Neuronal stem cell (in vitro differentiated cells): Measurements from ENCODE around the gene CLIP4.

ENCODE experiments used
- DNase-seq: peaks from one replicate; pipeline ENCODE4 v3.0.0-alpha.2; 2013; ENCODE audit warnings: low spot score
- H2AFZ ChIP-seq: one replicate; pipeline ENCODE4 v1.6.1; 2013; ENCODE audit warnings: mild to moderate bottlenecking, low read length, inconsistent platforms
- H2AK5ac ChIP-seq: 2 replicates; pipeline ENCODE4 v1.6.1; 2013; ENCODE audit warnings: low read depth, mild to moderate bottlenecking, inconsistent platforms, low read length, moderate library complexity, mixed read lengths
- H2BK120ac ChIP-seq: 2 replicates; pipeline ENCODE4 v1.6.1; 2013; ENCODE audit warnings: low read depth, mild to moderate bottlenecking, inconsistent platforms, low read length, moderate library complexity, mixed read lengths
- H2BK12ac ChIP-seq: one replicate; pipeline ENCODE4 v1.6.1; 2013; ENCODE audit warnings: low read length, inconsistent platforms
- H2BK15ac ChIP-seq: 2 replicates; pipeline ENCODE4 v1.6.1; 2013; ENCODE audit warnings: mild to moderate bottlenecking, low read length, inconsistent platforms, mixed read lengths
- H2BK5ac ChIP-seq: one replicate; pipeline ENCODE4 v1.6.1; 2013; ENCODE audit warnings: inconsistent platforms, mild to moderate bottlenecking, low read length, moderate library complexity
- H3K14ac ChIP-seq: one replicate; pipeline ENCODE4 v1.6.1; 2013; ENCODE audit warnings: low read length, inconsistent platforms
- H3K18ac ChIP-seq: 2 replicates; pipeline ENCODE4 v1.6.1; 2013; ENCODE audit warnings: low read length, inconsistent platforms
- H3K23ac ChIP-seq: 2 replicates; pipeline ENCODE4 v1.6.1; 2013; ENCODE audit warnings: low read depth, mild to moderate bottlenecking, mixed read lengths, low read length, inconsistent platforms; ENCODE audit not compliant: poor library complexity
- H3K27ac ChIP-seq: replicated peaks from 3 replicates; pipeline ENCODE4 v1.5.1; 2013; ENCODE audit warnings: low read length, inconsistent platforms
- H3K27me3 ChIP-seq, 3 experiments: 2 replicates each; pipeline ENCODE4 v1.6.1; 2013; ENCODE audit warnings: low read length in 3 of 3, mild to moderate bottlenecking in 2 of 3, inconsistent platforms in 1 of 3, low read depth in 1 of 3, mixed read lengths in 1 of 3, moderate library complexity in 1 of 3; ENCODE audit not compliant: control insufficient read depth in 3 of 3, insufficient read depth in 3 of 3
- H3K36me3 ChIP-seq, 2 donors: replicated peaks in 1 of 2; 2 replicates each; pipeline ENCODE4 v1.6.1; 2013; ENCODE audit warnings: low read length in 2 of 2; ENCODE audit not compliant: control insufficient read depth in 2 of 2, insufficient read depth in 2 of 2
- H3K4ac ChIP-seq: 2 replicates; pipeline ENCODE4 v1.6.1; 2013; ENCODE audit warnings: inconsistent platforms, mild to moderate bottlenecking, low read length, moderate library complexity
- H3K4me1 ChIP-seq, 2 donors: 1 replicate in 1 of 2; 2 replicates in 1 of 2; pipeline ENCODE4 v1.6.1; 2013; ENCODE audit warnings: low read length in 2 of 2, low read depth in 1 of 2; ENCODE audit not compliant: control insufficient read depth in 2 of 2, insufficient read depth in 1 of 2
- H3K4me2 ChIP-seq: one replicate; pipeline ENCODE4 v1.6.1; 2013; ENCODE audit warnings: mild to moderate bottlenecking, low read length, inconsistent platforms; ENCODE audit not compliant: insufficient read depth, poor library complexity, severe bottlenecking
- H3K4me3 ChIP-seq, 2 donors: 2 replicates each; pipeline ENCODE4 v1.5.1; 2013; ENCODE audit warnings: low read length in 2 of 2, mild to moderate bottlenecking in 2 of 2, inconsistent platforms in 1 of 2, moderate library complexity in 1 of 2
- H3K79me1 ChIP-seq: one replicate; pipeline ENCODE4 v1.6.1; 2013; ENCODE audit warnings: low read depth, mild to moderate bottlenecking, inconsistent platforms, low read length, moderate library complexity
- H3K9ac ChIP-seq: one replicate; pipeline ENCODE4 v1.6.1; 2013; ENCODE audit warnings: mild to moderate bottlenecking, low read depth, low read length, inconsistent platforms; ENCODE audit not compliant: poor library complexity
- H3K9me3 ChIP-seq, 2 donors: replicated peaks in 1 of 2; 2 replicates each; pipeline versions ENCODE3 to v1.6.1; 2013; ENCODE audit warnings: low read length in 2 of 2, mild to moderate bottlenecking in 2 of 2, inconsistent platforms in 1 of 2, low read depth in 1 of 2, mixed read lengths in 1 of 2, moderate library complexity in 1 of 2; ENCODE audit not compliant: control insufficient read depth in 2 of 2, insufficient read depth in 1 of 2
- H4K8ac ChIP-seq: one replicate; pipeline ENCODE4 v1.6.1; 2013; ENCODE audit warnings: low read depth, mild to moderate bottlenecking, inconsistent platforms, low read length, moderate library complexity
- H4K91ac ChIP-seq: one replicate; pipeline ENCODE4 v1.6.1; 2013; ENCODE audit warnings: low read length, low read depth, mild to moderate bottlenecking, inconsistent platforms; ENCODE audit not compliant: poor library complexity
- WGBS, 2 donors: extraction: QIAGEN DNeasy Blood & Tissue Kit; methylation state at CpG; one replicate each; pipeline ENCODE4 v1.1.7; 2013; ENCODE audit warnings: missing lambda C conversion rate in 2 of 2, mixed read lengths in 1 of 2; ENCODE audit not compliant: insufficient read length in 2 of 2, insufficient replicate concordance in 1 of 2; ENCODE audit errors: extremely low coverage in 2 of 2; 5-methylcytosine and 5-hydroxymethylcytosine counted together

Gene CLIP4

DNA sequence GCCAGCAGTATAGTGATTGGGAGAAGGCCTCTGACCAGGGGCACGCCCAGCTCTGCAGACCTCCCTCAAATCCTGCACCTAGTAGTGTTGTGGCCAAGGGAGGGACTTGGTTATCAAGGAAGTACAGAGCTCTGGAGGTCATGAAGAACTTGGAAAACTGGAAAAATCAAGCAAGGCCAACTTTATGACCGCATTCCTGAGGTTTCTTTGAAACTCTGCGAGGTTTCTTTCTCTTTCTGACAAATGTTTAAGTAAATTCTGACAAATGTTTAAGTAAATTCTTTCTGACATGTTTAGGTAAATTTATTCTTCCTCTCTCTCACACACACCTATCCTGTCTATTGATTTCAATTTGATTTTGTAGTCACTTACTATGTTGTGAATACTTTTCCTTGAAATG is 31.0 kb downstream of the CLIP4 start:
- no peak overlapping the region for H3K4ac ChIP-seq
- no peak overlapping the region for H2BK5ac ChIP-seq
- H3K18ac ChIP-seq, result no peak overlapping the region
- H3K9ac ChIP-seq, result no peak overlapping the region
- H3K9me3 ChIP-seq, result no peaks in the 10 kb centered on the region
- H3K4me2 ChIP-seq, result no peak overlapping the region
- H4K8ac ChIP-seq, result no peak overlapping the region
- H3K4me1 ChIP-seq, result peaks cover 0 to 2% of the 10 kb centered on the region in 2 donors
- H3K27ac ChIP-seq, result no peak overlapping the region
- H3K27me3 ChIP-seq, result no peaks in the 10 kb centered on the region
- no peak overlapping the region for H2AFZ ChIP-seq
- DNase-seq, result no peak
- H3K79me1 ChIP-seq, result no peaks in the 10 kb centered on the region
- H2BK15ac ChIP-seq, result no peak overlapping the region
- no peak overlapping the region for H2BK12ac ChIP-seq
- peaks cover 0 to 7% of the 10 kb centered on the region in 2 donors for H3K36me3 ChIP-seq
- no peak overlapping the region for H3K4me3 ChIP-seq
- no peak overlapping the region for H3K23ac ChIP-seq
- no peak overlapping the region for H4K91ac ChIP-seq
- H2BK120ac ChIP-seq, result no peak overlapping the region
- H3K14ac ChIP-seq, result no peak overlapping the region
- H2AK5ac ChIP-seq, result no peak overlapping the region
- no CpG with 5 or more reads among the region's 3 CpGs for WGBS, 2 donors

DNA sequence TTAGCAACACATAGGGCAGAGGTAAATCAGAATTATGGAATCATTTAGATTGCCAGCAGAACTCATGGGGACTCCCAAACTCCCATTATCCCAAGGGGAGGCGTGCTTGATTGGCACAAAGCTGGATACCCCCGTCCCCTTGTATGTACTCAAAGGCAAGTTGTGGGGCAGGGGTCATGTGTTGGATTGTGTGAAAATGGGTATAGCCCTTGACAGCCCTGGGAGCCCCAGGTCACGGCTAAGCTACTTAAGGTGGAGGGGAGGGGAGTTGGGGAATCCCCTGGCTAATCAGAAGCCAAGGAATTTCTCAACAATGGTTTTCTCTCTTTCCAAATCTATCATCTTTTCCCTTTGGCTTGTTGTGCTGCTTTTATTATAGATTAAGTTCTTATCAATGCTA is 32.7 kb downstream of the CLIP4 start:
- H3K27me3 ChIP-seq, result no peaks in the 10 kb centered on the region
- H3K9ac ChIP-seq, result no peak overlapping the region
- no peak overlapping the region for H2BK5ac ChIP-seq
- H3K14ac ChIP-seq, result no peak overlapping the region
- no peaks in the 10 kb centered on the region for H3K9me3 ChIP-seq
- H3K23ac ChIP-seq, result no peak overlapping the region
- H3K36me3 ChIP-seq, result peaks cover 0 to 7% of the 10 kb centered on the region in 2 donors
- H2AFZ ChIP-seq, result no peak overlapping the region
- peaks cover 0 to 2% of the 10 kb centered on the region in 2 donors for H3K4me1 ChIP-seq
- no peak overlapping the region for H3K18ac ChIP-seq
- no peak overlapping the region for H3K27ac ChIP-seq
- no peak overlapping the region for H2BK12ac ChIP-seq
- no peak overlapping the region for H2BK15ac ChIP-seq
- DNase-seq, result no peak
- H3K4ac ChIP-seq, result no peak overlapping the region
- H3K79me1 ChIP-seq, result no peaks in the 10 kb centered on the region
- H4K8ac ChIP-seq, result no peak overlapping the region
- no peak overlapping the region for H4K91ac ChIP-seq
- H2BK120ac ChIP-seq, result no peak overlapping the region
- WGBS, 2 donors, result no CpG with 5 or more reads among the region's 3 CpGs
- no peak overlapping the region for H3K4me2 ChIP-seq
- H2AK5ac ChIP-seq, result no peak overlapping the region
- H3K4me3 ChIP-seq, result no peak overlapping the region

DNA sequence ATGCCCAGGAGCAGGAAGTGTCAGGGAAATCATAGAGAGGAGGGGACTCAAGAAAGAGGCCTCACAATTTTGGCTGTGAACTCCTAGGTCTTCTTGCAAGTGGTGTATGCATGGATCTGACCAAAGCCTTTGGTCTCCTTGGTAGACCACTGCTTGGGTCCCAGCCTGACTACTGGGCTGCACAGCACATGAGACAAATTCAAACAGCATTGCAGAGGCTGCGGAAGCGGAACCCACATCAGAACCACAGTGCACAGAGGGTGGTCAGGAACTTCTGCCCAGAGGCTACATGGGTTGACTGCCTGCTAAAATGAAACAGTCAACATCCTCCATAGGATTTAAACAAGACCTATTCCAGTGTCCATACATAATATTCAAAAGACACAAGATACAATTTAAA is 39.4 kb downstream of the CLIP4 start:
- no peaks in the 10 kb centered on the region for H3K27me3 ChIP-seq
- H3K14ac ChIP-seq, result no peak overlapping the region
- no peak overlapping the region for H3K9ac ChIP-seq
- no peak overlapping the region for H2AFZ ChIP-seq
- no CpG with 5 or more reads among the region's 2 CpGs for WGBS, 2 donors
- H4K8ac ChIP-seq, result no peak overlapping the region
- H2BK15ac ChIP-seq, result no peak overlapping the region
- H3K4ac ChIP-seq, result no peak overlapping the region
- H2BK120ac ChIP-seq, result no peak overlapping the region
- H2AK5ac ChIP-seq, result no peak overlapping the region
- no peak overlapping the region for H3K23ac ChIP-seq
- no peak overlapping the region for H3K27ac ChIP-seq
- no peak overlapping the region for H3K4me2 ChIP-seq
- peaks cover 0 to 2% of the 10 kb centered on the region in 2 donors for H3K4me1 ChIP-seq
- H3K36me3 ChIP-seq, result no peaks in the 10 kb centered on the region
- no peaks in the 10 kb centered on the region for H3K79me1 ChIP-seq
- no peak for DNase-seq
- H3K9me3 ChIP-seq, result no peaks in the 10 kb centered on the region
- no peak overlapping the region for H2BK12ac ChIP-seq
- no peak overlapping the region for H4K91ac ChIP-seq
- H3K4me3 ChIP-seq, result no peak overlapping the region
- no peak overlapping the region for H2BK5ac ChIP-seq
- H3K18ac ChIP-seq, result no peak overlapping the region

DNA sequence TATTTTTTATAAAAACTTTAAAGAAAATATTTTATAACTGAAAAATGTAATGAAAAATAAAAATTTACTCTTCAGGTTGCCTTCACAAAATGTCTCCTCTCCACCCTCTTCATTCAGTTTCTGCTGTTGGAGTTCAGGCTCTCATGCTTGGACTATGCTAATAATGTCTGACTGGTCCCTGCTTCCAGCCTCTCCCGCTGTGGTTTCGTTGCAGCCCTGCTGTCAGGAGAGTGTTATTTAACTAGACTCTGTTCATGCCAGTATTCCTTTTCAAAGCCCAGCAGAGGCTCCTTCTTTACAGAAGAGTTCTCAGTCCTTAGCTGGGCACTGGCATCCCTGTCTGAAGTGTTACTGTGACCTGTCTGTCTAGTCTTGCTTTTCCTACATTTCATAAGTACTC is 40.4 kb downstream of the CLIP4 start:
- Histone ChIP-seq H3K27ac (peak overlapping the region; percentile 11), H3K23ac (no peak overlapping the region), H2AFZ (no peak overlapping the region), H2BK5ac (no peak overlapping the region), H3K4me3 (no peak overlapping the region), H3K79me1 (no peaks in the 10 kb centered on the region), H3K4me1 (peaks cover 0 to 2% of the 10 kb centered on the region in 2 donors), H3K27me3 (no peaks in the 10 kb centered on the region), H3K4ac (no peak overlapping the region), H4K91ac (no peak overlapping the region), H3K4me2 (no peak overlapping the region), H2AK5ac (no peak overlapping the region), H3K9ac (no peak overlapping the region), H2BK12ac (no peak overlapping the region), H3K9me3 (no peaks in the 10 kb centered on the region), H2BK120ac (no peak overlapping the region), H3K18ac (no peak overlapping the region), H2BK15ac (no peak overlapping the region), H3K14ac (no peak overlapping the region), H3K36me3 (no peaks in the 10 kb centered on the region), H4K8ac (no peak overlapping the region)
- no CpG with 5 or more reads among the region's 2 CpGs for WGBS, 2 donors
- DNase-seq, result no peak
